ENCODE results near the gene DIS3.

DNA sequence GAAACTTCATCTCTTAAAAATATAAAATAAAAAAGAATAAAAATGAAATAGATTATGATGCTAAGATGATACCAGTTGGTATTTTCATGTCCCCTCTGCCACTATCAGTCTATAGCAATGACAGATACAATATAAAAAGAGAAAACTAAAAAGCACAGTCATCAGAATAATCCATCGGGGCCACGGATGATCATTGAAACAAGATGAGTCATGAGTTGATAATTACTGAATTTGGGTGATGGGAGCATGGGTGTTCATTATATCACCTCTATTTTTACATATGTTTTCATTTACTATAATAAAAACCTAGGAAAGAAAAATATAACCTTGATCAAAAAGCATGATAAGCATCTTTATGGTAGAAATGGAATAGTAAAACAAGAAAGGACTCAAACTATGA lies 41.4 kb upstream of the DIS3 start:
- TF ChIP-seq, protein P1, sequence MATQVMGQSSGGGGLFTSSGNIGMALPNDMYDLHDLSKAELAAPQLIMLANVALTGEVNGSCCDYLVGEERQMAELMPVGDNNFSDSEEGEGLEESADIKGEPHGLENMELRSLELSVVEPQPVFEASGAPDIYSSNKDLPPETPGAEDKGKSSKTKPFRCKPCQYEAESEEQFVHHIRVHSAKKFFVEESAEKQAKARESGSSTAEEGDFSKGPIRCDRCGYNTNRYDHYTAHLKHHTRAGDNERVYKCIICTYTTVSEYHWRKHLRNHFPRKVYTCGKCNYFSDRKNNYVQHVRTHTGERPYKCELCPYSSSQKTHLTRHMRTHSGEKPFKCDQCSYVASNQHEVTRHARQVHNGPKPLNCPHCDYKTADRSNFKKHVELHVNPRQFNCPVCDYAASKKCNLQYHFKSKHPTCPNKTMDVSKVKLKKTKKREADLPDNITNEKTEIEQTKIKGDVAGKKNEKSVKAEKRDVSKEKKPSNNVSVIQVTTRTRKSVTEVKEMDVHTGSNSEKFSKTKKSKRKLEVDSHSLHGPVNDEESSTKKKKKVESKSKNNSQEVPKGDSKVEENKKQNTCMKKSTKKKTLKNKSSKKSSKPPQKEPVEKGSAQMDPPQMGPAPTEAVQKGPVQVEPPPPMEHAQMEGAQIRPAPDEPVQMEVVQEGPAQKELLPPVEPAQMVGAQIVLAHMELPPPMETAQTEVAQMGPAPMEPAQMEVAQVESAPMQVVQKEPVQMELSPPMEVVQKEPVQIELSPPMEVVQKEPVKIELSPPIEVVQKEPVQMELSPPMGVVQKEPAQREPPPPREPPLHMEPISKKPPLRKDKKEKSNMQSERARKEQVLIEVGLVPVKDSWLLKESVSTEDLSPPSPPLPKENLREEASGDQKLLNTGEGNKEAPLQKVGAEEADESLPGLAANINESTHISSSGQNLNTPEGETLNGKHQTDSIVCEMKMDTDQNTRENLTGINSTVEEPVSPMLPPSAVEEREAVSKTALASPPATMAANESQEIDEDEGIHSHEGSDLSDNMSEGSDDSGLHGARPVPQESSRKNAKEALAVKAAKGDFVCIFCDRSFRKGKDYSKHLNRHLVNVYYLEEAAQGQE (IDR thresholded peaks at IDR 0.05; ENCODE audit: low read depth): no peak
- TF ChIP-seq TEAD4 (IDR thresholded peaks at IDR 0.05) (no peak), ZBTB7A (IDR thresholded peaks at IDR 0.05; ENCODE audit: low read depth) (no peak), EP300 (IDR thresholded peaks at IDR 0.05; ENCODE audit: borderline replicate concordance) (no peak), CREB1 (IDR thresholded peaks at IDR 0.05; ENCODE audit: low read depth) (no peak), RAD21 (IDR thresholded peaks at IDR 0.05; ENCODE audit: low read depth) (no peak)
- TF ChIP-seq, protein P2, sequence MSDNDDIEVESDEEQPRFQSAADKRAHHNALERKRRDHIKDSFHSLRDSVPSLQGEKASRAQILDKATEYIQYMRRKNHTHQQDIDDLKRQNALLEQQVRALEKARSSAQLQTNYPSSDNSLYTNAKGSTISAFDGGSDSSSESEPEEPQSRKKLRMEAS (IDR thresholded peaks at IDR 0.05): no peak

All from Ishikawa (cell line).